ENCODE measurements around the gene RRBP1. TPM values are rescaled to one million over a fixed set of nuclear protein-coding genes. Genes with fewer than 3 reads are reported as not detected.

Gene RRBP1
- total RNA-seq, 3 donors from 2014 or later, result 49.8 to 92.4 (median 78.0) TPM

- peaks cover 0 to 5% of the 10 kb centered on the region in 2 donors for H3K4me1 ChIP-seq
- no peaks in the 10 kb centered on the region for H3K27me3 ChIP-seq
- H3K4me3 ChIP-seq, result no peak overlapping the region
- intact Hi-C loops (cut with DNase I; ENCODE audit: low total_unique reads), result no loop called here
- no peak for TF ChIP-seq CTCF (IDR thresholded peaks at IDR 0.05)
- no peak for TF ChIP-seq POLR2A (IDR thresholded peaks at IDR 0.05)
- TF ChIP-seq POLR2AphosphoS5 (IDR thresholded peaks at IDR 0.05), result no peak
- H3K27ac ChIP-seq, result no peak overlapping the region
- H3K36me3 ChIP-seq, result peaks cover 4% of the 10 kb centered on the region
- no peaks in the 10 kb centered on the region for H3K9me3 ChIP-seq
- no peak for DNase-seq (ENCODE audit: low spot score in 2 of 2)
Measured at GRCh38 chr20:17630151-17630805, 51.8 kb downstream of the RRBP1 start.

- Histone ChIP-seq H3K4me1 (no peaks in the 10 kb centered on the region), H3K4me3 (no peak overlapping the region), H3K27ac (no peak overlapping the region), H3K27me3 (no peaks in the 10 kb centered on the region), H3K9me3 (no peaks in the 10 kb centered on the region), H3K36me3 (peaks cover 4% of the 10 kb centered on the region)
- TF ChIP-seq POLR2A (IDR thresholded peaks at IDR 0.05) (no peak), CTCF (IDR thresholded peaks at IDR 0.05) (no peak), POLR2AphosphoS5 (IDR thresholded peaks at IDR 0.05) (no peak)
- DNase-seq (ENCODE audit: low spot score in 2 of 2), result no peak
- intact Hi-C loops (cut with DNase I; ENCODE audit: low total_unique reads), result no loop called here
Measured at GRCh38 chr20:17629678-17630089, 52.4 kb downstream of the RRBP1 start.

GRCh38 chr20:17629025-17629424 is 53.0 kb downstream of the RRBP1 start:
- intact Hi-C loops (cut with DNase I; ENCODE audit: low total_unique reads), result no loop called here
- TF ChIP-seq CTCF (IDR thresholded peaks at IDR 0.05), result no peak
- TF ChIP-seq POLR2A (IDR thresholded peaks at IDR 0.05), result no peak
- no peak for TF ChIP-seq POLR2AphosphoS5 (IDR thresholded peaks at IDR 0.05)
- no peaks in the 10 kb centered on the region for H3K27me3 ChIP-seq

GRCh38 chr20:17628101-17628841 is 53.8 kb downstream of the RRBP1 start:
- peak overlapping the region; percentile 19 to 69 for H3K27ac ChIP-seq
- H3K4me1 ChIP-seq, result no peaks in the 10 kb centered on the region
- H3K27me3 ChIP-seq, result no peaks in the 10 kb centered on the region
- DNase-seq (ENCODE audit: low spot score in 2 of 2), result no peak
- TF ChIP-seq CTCF (IDR thresholded peaks at IDR 0.05), result no peak
- TF ChIP-seq POLR2A (IDR thresholded peaks at IDR 0.05), result no peak
- no peak for TF ChIP-seq POLR2AphosphoS5 (IDR thresholded peaks at IDR 0.05)
- intact Hi-C loops (cut with DNase I; ENCODE audit: low total_unique reads), result no loop called here
- H3K36me3 ChIP-seq, result peaks cover 9% of the 10 kb centered on the region
- no peaks in the 10 kb centered on the region for H3K9me3 ChIP-seq
- H3K4me3 ChIP-seq, result no peak overlapping the region

More at GRCh38 chr20:17629025-17629424, 53.0 kb downstream of the RRBP1 start:
- DNase-seq (ENCODE audit: low spot score in 2 of 2), result no peak
- Histone ChIP-seq H3K4me1 (no peaks in the 10 kb centered on the region), H3K4me3 (no peak overlapping the region), H3K9me3 (no peaks in the 10 kb centered on the region), H3K27ac (no peak overlapping the region), H3K36me3 (peaks cover 7% of the 10 kb centered on the region)

Data from breast epithelium (tissue), 4 donors.